ENCODE data around the gene CSMD2.

CSMD2 gene

DNA sequence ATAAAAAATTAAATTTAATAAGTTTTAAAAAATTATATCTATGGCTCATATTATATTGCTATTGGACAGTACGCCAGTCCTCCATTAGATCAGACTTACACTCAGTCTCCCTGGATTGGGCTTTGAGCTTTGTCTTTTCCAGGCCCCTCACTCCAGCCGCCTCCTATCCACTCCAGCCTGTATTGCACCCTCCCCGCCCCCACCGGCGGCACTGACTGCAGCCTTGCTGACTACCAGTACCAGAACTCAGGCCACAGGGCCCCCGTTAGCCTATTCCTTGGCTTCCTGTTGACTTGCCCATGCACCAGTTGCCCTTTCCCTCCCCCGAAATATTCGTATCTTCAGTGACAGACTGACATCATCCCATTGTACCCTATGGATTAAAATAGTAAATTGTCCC lies 127.9 kb downstream of the CSMD2 start:
- TF ChIP-seq, protein P1, sequence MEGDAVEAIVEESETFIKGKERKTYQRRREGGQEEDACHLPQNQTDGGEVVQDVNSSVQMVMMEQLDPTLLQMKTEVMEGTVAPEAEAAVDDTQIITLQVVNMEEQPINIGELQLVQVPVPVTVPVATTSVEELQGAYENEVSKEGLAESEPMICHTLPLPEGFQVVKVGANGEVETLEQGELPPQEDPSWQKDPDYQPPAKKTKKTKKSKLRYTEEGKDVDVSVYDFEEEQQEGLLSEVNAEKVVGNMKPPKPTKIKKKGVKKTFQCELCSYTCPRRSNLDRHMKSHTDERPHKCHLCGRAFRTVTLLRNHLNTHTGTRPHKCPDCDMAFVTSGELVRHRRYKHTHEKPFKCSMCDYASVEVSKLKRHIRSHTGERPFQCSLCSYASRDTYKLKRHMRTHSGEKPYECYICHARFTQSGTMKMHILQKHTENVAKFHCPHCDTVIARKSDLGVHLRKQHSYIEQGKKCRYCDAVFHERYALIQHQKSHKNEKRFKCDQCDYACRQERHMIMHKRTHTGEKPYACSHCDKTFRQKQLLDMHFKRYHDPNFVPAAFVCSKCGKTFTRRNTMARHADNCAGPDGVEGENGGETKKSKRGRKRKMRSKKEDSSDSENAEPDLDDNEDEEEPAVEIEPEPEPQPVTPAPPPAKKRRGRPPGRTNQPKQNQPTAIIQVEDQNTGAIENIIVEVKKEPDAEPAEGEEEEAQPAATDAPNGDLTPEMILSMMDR (IDR thresholded peaks at IDR 0.05; ENCODE audit: low read depth, low read length): no peak

DNA sequence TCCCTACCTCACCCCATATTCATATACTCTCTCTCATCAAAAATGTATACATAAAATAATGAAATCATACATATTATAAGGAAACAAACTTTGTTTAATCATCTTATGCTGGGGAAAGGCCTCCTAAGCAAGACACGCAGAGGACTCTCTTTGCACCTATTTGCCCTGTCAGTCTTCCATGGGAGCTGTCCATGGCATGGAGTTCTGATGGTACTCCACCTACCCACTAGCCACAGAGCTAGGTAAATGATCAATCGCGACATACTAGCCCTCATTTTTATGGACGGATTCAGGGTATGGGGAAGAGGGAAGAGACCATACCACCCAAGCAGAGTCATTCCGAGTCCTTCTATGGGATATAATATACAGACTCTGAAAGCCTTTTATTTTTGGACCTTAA lies 131.0 kb downstream of the CSMD2 start:
- H3K4me3 ChIP-seq (ENCODE audit: low read depth, low read length): no peak overlapping the region
- TF ChIP-seq, protein P1 (IDR thresholded peaks at IDR 0.05; ENCODE audit: low read depth, low read length): no peak

More for the DNA sequence above, 127.9 kb downstream of the CSMD2 start:
- H3K4me3 ChIP-seq (ENCODE audit: low read depth, low read length): no peak overlapping the region

DNA sequence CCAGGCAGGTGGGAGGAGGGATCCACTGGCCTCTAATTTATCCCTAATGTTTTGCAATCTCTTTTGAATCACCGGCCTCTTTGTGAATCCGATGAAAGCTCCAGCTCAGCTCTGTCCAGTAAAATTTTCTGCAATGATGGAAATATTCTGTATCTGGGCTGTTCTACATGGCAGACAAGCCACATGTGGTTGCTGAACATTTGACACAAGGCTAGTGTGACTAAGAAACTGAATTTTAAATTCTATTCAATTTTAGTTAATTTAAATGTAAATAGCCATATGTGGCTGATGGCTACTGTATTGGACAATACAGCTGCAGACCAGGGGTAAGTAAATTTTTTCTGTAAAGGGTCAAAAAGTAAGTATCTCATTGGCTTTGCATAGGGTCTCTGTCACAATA lies 135.1 kb downstream of the CSMD2 start:
- TF ChIP-seq, protein P1 (IDR thresholded peaks at IDR 0.05; ENCODE audit: low read depth, low read length): no peak
- H3K4me3 ChIP-seq (ENCODE audit: low read depth, low read length): no peak overlapping the region

DNA sequence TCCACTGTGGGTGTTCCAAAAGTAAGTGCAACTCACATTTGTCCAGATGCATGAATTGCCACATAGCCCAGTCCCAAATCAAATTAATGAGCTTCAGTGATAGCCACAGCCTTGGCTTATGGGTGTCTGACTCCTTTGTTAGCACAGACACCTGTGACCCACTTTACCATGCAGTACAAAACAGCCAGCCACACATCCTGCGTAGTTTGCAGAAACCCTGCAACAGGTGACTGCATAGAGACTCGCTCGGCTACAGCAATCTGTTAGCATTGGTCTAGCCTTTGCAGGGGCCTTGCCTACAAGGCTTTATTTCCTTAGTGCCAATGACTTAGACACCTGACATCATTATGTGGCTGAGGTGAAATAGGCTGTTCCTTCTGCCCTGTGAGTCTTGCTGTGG lies 135.5 kb downstream of the CSMD2 start:
- TF ChIP-seq, protein P1 (IDR thresholded peaks at IDR 0.05; ENCODE audit: low read depth, low read length): no peak
- H3K4me3 ChIP-seq (ENCODE audit: low read depth, low read length): no peak overlapping the region

DNA sequence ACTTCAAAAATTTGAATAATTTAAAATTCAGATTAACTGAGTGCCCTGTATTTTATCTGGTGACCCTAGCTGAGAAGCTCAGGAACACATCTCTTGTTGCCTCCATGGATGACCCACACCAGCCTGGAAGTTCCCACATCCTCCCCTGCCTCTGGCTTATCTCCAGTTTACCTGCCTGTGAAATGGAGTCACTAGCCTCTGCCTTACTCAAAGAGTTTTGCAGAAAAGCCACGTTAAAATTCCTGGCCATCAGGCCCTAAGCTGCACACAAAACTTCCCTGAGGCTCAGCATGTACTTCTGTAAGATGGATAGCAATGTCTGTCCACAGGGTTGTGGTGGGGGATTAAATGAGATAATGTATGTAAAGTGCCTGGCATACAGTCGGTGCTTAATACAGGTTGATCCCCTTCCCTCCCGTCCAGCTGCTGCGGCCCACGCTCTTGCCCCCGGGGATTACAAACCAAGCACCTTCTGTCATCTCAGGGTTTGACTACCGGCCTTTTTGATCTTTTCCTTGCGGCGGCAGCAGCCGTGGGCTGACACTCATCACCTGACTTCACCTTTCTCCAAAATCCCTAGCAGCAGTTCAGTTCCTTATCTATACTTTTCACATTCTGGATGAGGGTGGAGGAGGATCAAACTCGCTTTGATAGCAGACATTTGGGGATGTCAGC lies 136.5 kb downstream of the CSMD2 start:
- TF ChIP-seq, protein P1 (IDR thresholded peaks at IDR 0.05; ENCODE audit: low read depth, low read length): no peak
- H3K4me3 ChIP-seq (ENCODE audit: low read depth, low read length): no peak overlapping the region

DNA sequence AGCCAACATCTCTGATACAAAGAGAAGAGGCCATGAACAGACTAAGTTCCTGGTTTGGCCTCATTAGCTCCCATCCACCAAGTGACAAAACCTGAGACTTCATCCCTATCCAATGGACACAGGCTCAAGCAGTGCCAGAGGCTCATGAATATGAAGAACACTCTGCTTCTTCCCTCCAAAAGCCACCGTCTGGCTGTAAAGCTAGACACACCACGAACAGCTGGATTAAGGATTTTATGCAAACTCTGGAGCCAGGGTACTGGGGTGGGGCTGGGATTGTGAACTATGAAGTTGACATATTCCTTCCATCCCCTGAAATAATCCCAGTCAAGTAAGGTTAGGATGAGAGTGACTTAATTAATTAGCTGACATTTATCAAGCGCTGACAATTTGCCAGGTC lies 139.4 kb downstream of the CSMD2 start:
- no peak overlapping the region for H3K4me3 ChIP-seq (ENCODE audit: low read depth, low read length)
- TF ChIP-seq, protein P1 (IDR thresholded peaks at IDR 0.05; ENCODE audit: low read depth, low read length): no peak

DNA sequence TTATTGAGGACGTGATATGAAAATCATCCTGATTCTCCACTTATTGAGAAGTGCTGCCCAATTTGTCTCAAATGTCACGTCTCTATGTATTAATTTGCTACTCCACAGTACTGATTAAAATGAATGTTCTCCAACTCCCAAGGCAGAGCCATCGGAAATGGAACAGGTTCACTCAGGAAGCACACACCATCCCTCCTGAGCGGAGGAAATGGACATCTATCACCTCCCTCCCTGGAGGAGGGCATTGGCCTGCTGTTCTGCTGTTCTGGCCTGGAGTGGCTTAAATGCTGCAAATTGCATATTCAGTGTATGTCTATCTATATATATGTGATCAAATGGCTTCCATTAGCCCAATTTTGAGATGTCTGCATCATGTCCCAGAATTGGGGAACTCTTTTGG lies 140.5 kb downstream of the CSMD2 start:
- TF ChIP-seq, protein P1 (IDR thresholded peaks at IDR 0.05; ENCODE audit: low read depth, low read length): no peak
- no peak overlapping the region for H3K4me3 ChIP-seq (ENCODE audit: low read depth, low read length)

All from WI38 (cell line).